HepG2 (cell line): ENCODE measurements around the gene ALG5. TPM values are rescaled to one million over a fixed set of nuclear protein-coding genes. Genes with fewer than 3 reads are reported as not detected.

Experiments used
- ATAC-seq: fragments of 200-7000 bp; cut with Tn5 transposase; 3 replicates; pipeline ENCODE4 v1.9.1; 2020; ENCODE audit warnings: mild to moderate bottlenecking, moderate library complexity
- BruUV-seq: library from RNA; stranded (reverse); fragments of 400-500 nt; replicated peaks from 2 replicates; lab custom pipeline; 2021; lab: Mats Ljungman, UMichigan
- CTCF ChIA-PET: fragments of 300-600 bp; formaldehyde crosslinking; extraction: SDS; loops from one replicate; lab custom pipeline; 2021; ENCODE audit warnings: low total read pairs, inconsistent platforms, low intra/inter-chr PET ratio; lab: Yijun Ruan, JAX
- POLR2A ChIA-PET: fragments of 350-600 bp; sonication (Branson Sonifier 250); formaldehyde crosslinking; loops from one replicate; lab custom pipeline; 2020; ENCODE audit warnings: antibody characterized with exemption, inconsistent platforms; lab: Yijun Ruan, JAX
- DNase-seq: peaks from one replicate; pipeline ENCODE4 v3.0.0-alpha.2; 2015; ENCODE audit warnings: low spot score
- FAIRE-seq: peaks from 3 replicates; lab custom pipeline; 2011; peaks lifted over from hg19 to GRCh38; lab: Jason Lieb, UNC
- H2AFZ ChIP-seq: one replicate; pipeline ENCODE4 v1.6.1; 2011; ENCODE audit warnings: low read length, inconsistent platforms
- H3K27ac ChIP-seq: fragments of 300-600 bp; 3 replicates; pipeline ENCODE4 v1.8.0; 2011; ENCODE audit warnings: mixed run types, mild to moderate bottlenecking, mixed read lengths, low read length, inconsistent platforms; ENCODE audit not compliant: insufficient read depth; ENCODE audit errors: extremely low read length
- H3K27me3 ChIP-seq, 2 experiments: fragments of 200-600 bp in 1 of 2; 2 replicates in 1 of 2; 3 replicates in 1 of 2; pipeline versions ENCODE4 v1.6.0 to v1.8.0; 2011; ENCODE audit warnings: low read length in 2 of 2, mild to moderate bottlenecking in 2 of 2, moderate library complexity in 2 of 2, inconsistent platforms in 1 of 2; ENCODE audit not compliant: insufficient read depth in 2 of 2, control insufficient read depth in 1 of 2
- H3K36me3 ChIP-seq, 2 experiments: fragments of 200-600 bp in 1 of 2; replicated peaks in 1 of 2; 2 replicates in 1 of 2; 3 replicates in 1 of 2; pipeline versions ENCODE4 v1.5.1 to v1.8.0; 2011; ENCODE audit warnings: low read length in 2 of 2, inconsistent platforms in 1 of 2; ENCODE audit not compliant: insufficient read depth in 2 of 2, control insufficient read depth in 1 of 2
- H3K4me1 ChIP-seq: 2 replicates; pipeline ENCODE4 v1.5.1; 2012; ENCODE audit warnings: low read length, inconsistent platforms; ENCODE audit not compliant: insufficient read depth
- H3K4me2 ChIP-seq: 2 replicates; pipeline ENCODE4 v1.6.0; 2011; ENCODE audit warnings: low read depth, low read length, inconsistent platforms
- H3K4me3 ChIP-seq, 3 experiments: fragments of 200-600 bp in 1 of 3; sonication (generic), shearing (Covaris generic) in 1 of 3; replicated peaks in 1 of 3; 2 replicates each; pipeline ENCODE4 v1.5.1; 2011 to 2016; ENCODE audit warnings: low read length in 3 of 3, inconsistent platforms in 2 of 3, low read depth in 2 of 3, mild to moderate bottlenecking in 2 of 3, control low read depth in 1 of 3, mixed read lengths in 1 of 3; ENCODE audit not compliant: insufficient read depth in 1 of 3
- H3K79me2 ChIP-seq: one replicate; pipeline ENCODE4 v1.6.1; 2011; ENCODE audit warnings: low read length, inconsistent platforms; ENCODE audit not compliant: insufficient read depth
- H3K9ac ChIP-seq: 2 replicates; pipeline ENCODE4 v1.6.0; 2011; ENCODE audit warnings: mild to moderate bottlenecking, low read depth, low read length, inconsistent platforms; ENCODE audit not compliant: insufficient read depth
- H3K9me3 ChIP-seq: 2 replicates; pipeline ENCODE4 v1.5.1; 2012; ENCODE audit warnings: mild to moderate bottlenecking, low read length
- H4K20me1 ChIP-seq: 2 replicates; pipeline ENCODE4 v1.6.0; 2011; ENCODE audit warnings: inconsistent platforms, mild to moderate bottlenecking, low read length, moderate library complexity; ENCODE audit not compliant: insufficient read depth
- BRCA1 ChIP-seq: sonication (generic); formaldehyde crosslinking; IDR thresholded peaks from 2 replicates; pipeline ENCODE4 v1.4.0; 2020; ENCODE audit warnings: missing genetic modification reagents
- CBFB ChIP-seq: sonication (generic); formaldehyde crosslinking; IDR thresholded peaks from 2 replicates; pipeline ENCODE4 v1.4.0; 2020; ENCODE audit warnings: missing genetic modification reagents
- CREB1 ChIP-seq, 2 experiments: fragments of 450-650 bp in 1 of 2; IDR thresholded peaks; 2 replicates each; pipeline ENCODE4 v1.6.1; 2016 to 2017; ENCODE audit warnings: control low read depth in 1 of 2, mild to moderate bottlenecking in 1 of 2, missing compliant biosample characterization in 1 of 2, missing genetic modification characterization in 1 of 2
- ELF1 ChIP-seq: sonication (generic); formaldehyde crosslinking; IDR thresholded peaks from 2 replicates; pipeline ENCODE4 v1.4.0; 2020; ENCODE audit warnings: missing genetic modification reagents
- FOXA3 ChIP-seq: IDR thresholded peaks from 2 replicates; pipeline ENCODE4 v1.6.1; 2016; ENCODE audit warnings: missing genetic modification reagents, missing compliant biosample characterization
- GLMP ChIP-seq: sonication (generic); formaldehyde crosslinking; IDR thresholded peaks from 2 replicates; pipeline ENCODE4 v1.9.0; 2021; ENCODE audit warnings: missing genetic modification reagents, mild to moderate bottlenecking, borderline replicate concordance
- HDAC1 ChIP-seq: sonication (generic); formaldehyde crosslinking; IDR thresholded peaks from 2 replicates; pipeline ENCODE4 v1.5.1; 2020; ENCODE audit warnings: mild to moderate bottlenecking, missing genetic modification reagents
- SIN3A ChIP-seq: IDR thresholded peaks from 2 replicates; pipeline ENCODE4 v1.6.1; 2011; ENCODE audit warnings: low read depth, mild to moderate bottlenecking, control low read depth, low read length, borderline replicate concordance
- SIN3B ChIP-seq: fragments of 150-350 bp; IDR thresholded peaks from 2 replicates; pipeline ENCODE4 v1.6.1; 2014; ENCODE audit warnings: low read length
- SNAPC5 ChIP-seq: sonication (generic); formaldehyde crosslinking; IDR thresholded peaks from 2 replicates; pipeline ENCODE4 v1.8.1; 2023; ENCODE audit warnings: mild to moderate bottlenecking, missing genetic modification reagents, borderline replicate concordance
- TAF15 ChIP-seq: fragments of 200-400 bp; formaldehyde crosslinking; IDR thresholded peaks from one replicate; pipeline ENCODE4 v1.6.1; 2018; ENCODE audit warnings: mild to moderate bottlenecking, low read depth, low read length; ENCODE audit not compliant: poor library complexity, severe bottlenecking
- THRA ChIP-seq: sonication (generic); formaldehyde crosslinking; IDR thresholded peaks from 2 replicates; pipeline ENCODE4 v1.4.0; 2020; ENCODE audit warnings: missing genetic modification reagents, borderline replicate concordance
- ZBTB38 ChIP-seq: sonication (generic); formaldehyde crosslinking; IDR thresholded peaks from 2 replicates; pipeline ENCODE4 v1.5.1; 2020; ENCODE audit warnings: mild to moderate bottlenecking, missing genetic modification reagents
- ZNF317 ChIP-seq: sonication (generic); formaldehyde crosslinking; IDR thresholded peaks from 2 replicates; pipeline ENCODE4 v1.5.0; 2020; ENCODE audit warnings: mild to moderate bottlenecking, missing genetic modification reagents
- ZNF331 ChIP-seq: sonication (generic); formaldehyde crosslinking; IDR thresholded peaks from 2 replicates; pipeline ENCODE4 v1.4.0; 2020; ENCODE audit warnings: missing genetic modification reagents
- WGBS: methylation state at CpG from one replicate; pipeline ENCODE4 v1.1.6; 2017; ENCODE audit warnings: low lambda C conversion rate; 5-methylcytosine and 5-hydroxymethylcytosine counted together
- in situ Hi-C: cut with HindIII; loops from 2 replicates; pipeline ENCODE4 v1.10.0; 2017; ENCODE audit warnings: low pct_unique_long_range_greater_than_20kb; ENCODE audit not compliant: extremely low pct_ligation_motif_present
- intact Hi-C: fragments of 100-400 bp; cut with micrococcal nuclease; formaldehyde crosslinking; loops from one replicate; pipeline ENCODE4 v1.10.0; 2022; ENCODE audit not compliant: unreplicated experiment
- polyA plus RNA-seq, 8 experiments: library from polyadenylated mRNA; depleted of rRNA in 3 of 8; stranded (reverse) in 7 of 8; unstranded in 1 of 8; fragments of >200 nt; fragmentation: Illumina TruSeq in 4 of 8; extraction: Trizol in 4 of 8; gene quantifications; 2 replicates each; pipeline versions ENCODE4 v1.2.1 to v1.2.3, GENCODE V29; 2011 to 2016; ENCODE audit warnings: low read depth in 4 of 8, missing spikeins in 1 of 8, mixed read lengths in 1 of 8; ENCODE audit not compliant: insufficient read depth in 1 of 8
- total RNA-seq, 5 experiments: library from RNA; depleted of rRNA; stranded (reverse); fragments of >200 nt; fragmentation: Illumina TruSeq; extraction: Trizol; gene quantifications; 2 replicates each; pipeline ENCODE4 v1.2.3, GENCODE V29; 2016; ENCODE audit warnings: low read depth in 1 of 5

The ALG5 gene
- total and polyA plus RNA-seq, 2 of the 13 experiments (the other 11 are each of a cell fraction or from before 2014, with no cell fraction given), result 27.8 to 51.1 TPM

- no peak for TF ChIP-seq CREB1 (IDR thresholded peaks at IDR 0.05)
- TF ChIP-seq CREB1 (CRISPR knock-in tag; IDR thresholded peaks at IDR 0.05), result no peak
- no peak for TF ChIP-seq SIN3A
- TF ChIP-seq ELF1 (CRISPR knock-in tag), result no peak
- TF ChIP-seq FOXA3 (CRISPR knock-in tag), result no peak
- no peak for TF ChIP-seq GLMP
- TF ChIP-seq HDAC1 (CRISPR knock-in tag), result no peak
- TF ChIP-seq SNAPC5, result no peak
- no peak for TF ChIP-seq BRCA1 (CRISPR knock-in tag)
- TF ChIP-seq ZBTB38, result no peak
- no peak for TF ChIP-seq SIN3B
Observed at GRCh38 chr13:37047032-37047431, 47.9 kb upstream of the ALG5 start (continued).

- POLR2A ChIA-PET, result interaction anchor here (0.9 kb wide), 1 partner anchor 46 kb away, joined by 3 read pairs; no protein-coding TSS in a partner anchor
- CTCF ChIA-PET, result no interaction called here
- Histone ChIP-seq H4K20me1 (no peaks in the 10 kb centered on the region), H3K27ac (no peak overlapping the region), H3K4me3 (no peak overlapping the region), H3K4me1 (no peaks in the 10 kb centered on the region), H3K4me2 (no peak overlapping the region), H3K27me3 (no peaks in the 10 kb centered on the region), H3K79me2 (peaks cover 12% of the 10 kb centered on the region), H2AFZ (no peak overlapping the region), H3K9me3 (no peaks in the 10 kb centered on the region), H3K36me3 (peaks cover 7 to 56% of the 10 kb centered on the region in 2 experiments), H3K9ac (no peak overlapping the region)
- ATAC-seq, result no peak
- no peak for TF ChIP-seq THRA
- no peak for TF ChIP-seq CBFB
- TF ChIP-seq ZNF317 (CRISPR knock-in tag), result no peak
- no peak for TF ChIP-seq ZNF331 (CRISPR knock-in tag)
- no peak for TF ChIP-seq TAF15
- DNase-seq, result no peak
- 100% methylated on average over 1 of the region's 1 CpG for WGBS
- in situ Hi-C loops, result no loop called here
- no peak for FAIRE-seq
- BruUV-seq, result no TSS peak
- intact Hi-C loops, result no loop called here
Observed at GRCh38 chr13:37046062-37046461, 46.9 kb upstream of the ALG5 start.
